GM12878 (cell line): ENCODE data around the gene CORO2B. TPM values are rescaled to one million over a fixed set of nuclear protein-coding genes. Genes with fewer than 3 reads are reported as not detected.

Experiments used
- ATAC-seq: fragments of 200-7000 bp; cut with Tn5 transposase; 3 replicates; pipeline ENCODE4 v1.9.1; 2020; ENCODE audit warnings: mild to moderate bottlenecking, moderate library complexity
- BruUV-seq: library from RNA; stranded (reverse); fragments of 400-500 nt; replicated peaks from 2 replicates; lab custom pipeline; 2021; lab: Mats Ljungman, UMichigan
- CTCF ChIA-PET: fragments of 300-600 bp; sonication (Branson Sonifier 250); formaldehyde crosslinking; extraction: SDS; loops from one replicate; lab custom pipeline; 2021; ENCODE audit warnings: inconsistent platforms; lab: Yijun Ruan, JAX
- POLR2A ChIA-PET: fragments of 350-600 bp; formaldehyde crosslinking; extraction: SDS; loops from one replicate; lab custom pipeline; 2021; ENCODE audit warnings: inconsistent platforms; lab: Charles Lee
- RAD21 ChIA-PET: fragments of 300-600 bp; sonication (Branson Sonifier 250); formaldehyde crosslinking; loops from one replicate; lab custom pipeline; 2023; ENCODE audit warnings: antibody characterized with exemption; ENCODE audit not compliant: unreplicated experiment; lab: Charles Lee
- SMC1A ChIA-PET: fragments of 300-600 bp; sonication (Branson Sonifier 250); formaldehyde crosslinking; loops from one replicate; lab custom pipeline; 2023; ENCODE audit not compliant: unreplicated experiment, uncharacterized antibody; lab: Charles Lee
- DNase-seq: peaks from one replicate; pipeline ENCODE4 v3.0.0-alpha.2; 2011; ENCODE audit warnings: low read depth, low spot score
- FAIRE-seq: peaks from 3 replicates; lab custom pipeline; 2011; peaks lifted over from hg19 to GRCh38; lab: Jason Lieb, UNC
- H2AFZ ChIP-seq: 2 replicates; pipeline ENCODE4 v1.6.0; 2011; ENCODE audit warnings: low read depth, low read length, control low read depth; ENCODE audit not compliant: control insufficient read depth
- H3K27ac ChIP-seq: 2 replicates; pipeline ENCODE4 v1.5.1; 2011; ENCODE audit warnings: control low read depth; ENCODE audit not compliant: control insufficient read depth, insufficient read depth
- H3K27me3 ChIP-seq, 2 experiments: replicated peaks in 1 of 2; 2 replicates each; pipeline versions ENCODE4 v1.6.0 to v1.6.1; 2011; ENCODE audit warnings: low read length in 1 of 2; ENCODE audit not compliant: control insufficient read depth in 2 of 2, insufficient read depth in 2 of 2
- H3K36me3 ChIP-seq, 2 experiments: 2 replicates each; pipeline ENCODE4 v1.5.1; 2011; ENCODE audit warnings: low read length in 1 of 2; ENCODE audit not compliant: control insufficient read depth in 2 of 2, insufficient read depth in 2 of 2
- H3K4me1 ChIP-seq: 2 replicates; pipeline ENCODE4 v1.6.1; 2011; ENCODE audit warnings: mild to moderate bottlenecking, low read length, moderate library complexity, mixed read lengths; ENCODE audit not compliant: control insufficient read depth, insufficient read depth
- H3K4me2 ChIP-seq: 2 replicates; pipeline ENCODE4 v1.6.0; 2011; ENCODE audit warnings: control low read depth; ENCODE audit not compliant: control insufficient read depth, insufficient read depth
- H3K4me3 ChIP-seq: fragments of 200-600 bp; sonication (generic); 2 replicates; pipeline ENCODE4 v1.5.1; 2016
- H3K79me2 ChIP-seq: 2 replicates; pipeline ENCODE4 v1.6.0; 2011; ENCODE audit warnings: low read length; ENCODE audit not compliant: control insufficient read depth, insufficient read depth
- H3K9ac ChIP-seq: 2 replicates; pipeline ENCODE4 v1.8.0; 2011; ENCODE audit warnings: low read length, control low read depth, mixed read lengths; ENCODE audit not compliant: control insufficient read depth, insufficient read depth
- H3K9me3 ChIP-seq: replicated peaks from 3 replicates; pipeline ENCODE4 v1.5.1; 2011; ENCODE audit warnings: mild to moderate bottlenecking, low read length; ENCODE audit not compliant: control insufficient read depth, insufficient read depth
- H4K20me1 ChIP-seq: 2 replicates; pipeline ENCODE4 v1.6.0; 2011; ENCODE audit not compliant: control insufficient read depth, insufficient read depth
- JUND ChIP-seq: IDR thresholded peaks from 2 replicates; pipeline ENCODE4 v1.6.1; 2012; ENCODE audit warnings: low read depth, mild to moderate bottlenecking, low read length, improper control_type of control experiment, moderate library complexity
- KLF5 ChIP-seq: fragments of 450-650 bp; IDR thresholded peaks from 2 replicates; pipeline ENCODE4 v1.6.1; 2014; ENCODE audit warnings: mild to moderate bottlenecking; ENCODE audit not compliant: partially characterized antibody
- SMAD1 ChIP-seq: fragments of 450-650 bp; IDR thresholded peaks from 2 replicates; pipeline ENCODE4 v1.6.1; 2018; ENCODE audit warnings: mild to moderate bottlenecking, low read depth; ENCODE audit not compliant: partially characterized antibody
- SMC3 ChIP-seq: IDR thresholded peaks from 2 replicates; pipeline ENCODE4 v1.6.1; 2011; ENCODE audit warnings: low read length, improper control_type of control experiment, borderline replicate concordance
- SRF ChIP-seq, 2 experiments: IDR thresholded peaks; 2 replicates each; pipeline ENCODE4 v1.6.1; 2011; ENCODE audit warnings: low read depth in 2 of 2, low read length in 2 of 2, mild to moderate bottlenecking in 1 of 2, moderate library complexity in 1 of 2
- ZBED1 ChIP-seq: IDR thresholded peaks from 2 replicates; pipeline ENCODE4 v1.6.1; 2016; ENCODE audit warnings: borderline replicate concordance
- WGBS: methylation state at CpG from one replicate; pipeline ENCODE4 v1.1.6; 2016; ENCODE audit warnings: low lambda C conversion rate; ENCODE audit not compliant: insufficient replicate concordance, insufficient coverage; ENCODE audit errors: missing lambda C conversion rate; 5-methylcytosine and 5-hydroxymethylcytosine counted together
- in situ Hi-C: fragments of 300-500 bp; cut with MboI; formaldehyde crosslinking; loops from 9 replicates; pipeline ENCODE4 v1.14.3; 2018; ENCODE audit warnings: mixed read lengths
- intact Hi-C: fragments of 100-400 bp; cut with micrococcal nuclease; formaldehyde crosslinking; loops from one replicate; pipeline ENCODE4 v1.14.2; 2022; ENCODE audit not compliant: unreplicated experiment
- polyA plus RNA-seq, 11 experiments: library from polyadenylated mRNA; depleted of rRNA in 4 of 11; unstranded in 6 of 11; stranded (reverse) in 5 of 11; fragments of >200 nt; fragmentation: Nextera tagmentation in 4 of 11; fragmentation: Illumina TruSeq in 1 of 11; extraction: Ambion mirVana in 4 of 11; extraction: Trizol in 1 of 11; gene quantifications; 1 replicate in 1 of 11; 2 replicates in 10 of 11; pipeline versions ENCODE4 v1.2.1 to v1.2.3, GENCODE V29; 2011 to 2016; ENCODE audit warnings: inconsistent platforms in 2 of 11, missing spikeins in 2 of 11, low read depth in 1 of 11
- total RNA-seq, 4 experiments: library from RNA; depleted of rRNA in 3 of 4; stranded (reverse); fragments of >200 nt in 3 of 4; fragmentation: Illumina TruSeq in 1 of 4; extraction: Trizol in 1 of 4; gene quantifications; 2 replicates each; pipeline versions ENCODE4 v1.2.1 to v1.2.3, GENCODE V29; 2013 to 2021
- TF ChIP-seq, protein P1 (sequence below): fragments of 450-650 bp; IDR thresholded peaks from 2 replicates; pipeline ENCODE4 v1.6.1; 2017; ENCODE audit warnings: low read depth, mild to moderate bottlenecking, moderate library complexity
- TF ChIP-seq, protein P2 (sequence below): fragments of 450-650 bp; IDR thresholded peaks from 2 replicates; pipeline ENCODE4 v1.6.1; 2017; ENCODE audit warnings: mild to moderate bottlenecking, low read depth, inconsistent platforms; ENCODE audit not compliant: poor library complexity, severe bottlenecking
- TF ChIP-seq, protein P3 (sequence below): fragments of 450-650 bp; IDR thresholded peaks from 2 replicates; pipeline ENCODE4 v1.6.1; 2016; ENCODE audit warnings: mild to moderate bottlenecking, moderate library complexity, borderline replicate concordance
- TF ChIP-seq, protein P4 (sequence below): fragments of 450-650 bp; IDR thresholded peaks from 2 replicates; pipeline ENCODE4 v1.6.1; 2017; ENCODE audit warnings: mild to moderate bottlenecking, moderate library complexity

Gene CORO2B
- total and polyA plus RNA-seq, 10 of the 15 experiments (the other 5 are each of a cell fraction or from before 2014, with no cell fraction given), result 0.05 to 0.73 (median 0.13) TPM; not detected in 4

DNA sequence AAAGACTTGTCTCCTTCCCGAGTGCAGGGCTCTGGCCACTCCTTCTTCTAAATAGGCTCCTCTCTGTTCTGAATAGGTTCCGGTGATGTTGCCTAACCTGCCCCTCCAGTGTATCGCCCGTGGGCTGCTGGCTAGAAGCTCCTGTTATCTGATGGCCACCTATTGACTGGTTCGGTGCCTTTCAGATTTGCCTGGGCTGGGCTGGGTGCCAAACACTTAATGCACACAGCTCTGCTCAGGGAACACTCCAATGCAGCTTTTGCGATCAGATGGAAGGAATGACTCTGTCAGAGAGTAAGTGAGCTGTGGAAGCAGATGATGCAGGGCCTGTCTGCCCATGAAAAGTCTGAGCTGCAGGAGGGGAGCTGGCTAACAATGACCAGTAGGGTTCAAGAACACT lies 112.9 kb downstream of the CORO2B start (continued):
- no peak for TF ChIP-seq JUND
- TF ChIP-seq, protein P1, sequence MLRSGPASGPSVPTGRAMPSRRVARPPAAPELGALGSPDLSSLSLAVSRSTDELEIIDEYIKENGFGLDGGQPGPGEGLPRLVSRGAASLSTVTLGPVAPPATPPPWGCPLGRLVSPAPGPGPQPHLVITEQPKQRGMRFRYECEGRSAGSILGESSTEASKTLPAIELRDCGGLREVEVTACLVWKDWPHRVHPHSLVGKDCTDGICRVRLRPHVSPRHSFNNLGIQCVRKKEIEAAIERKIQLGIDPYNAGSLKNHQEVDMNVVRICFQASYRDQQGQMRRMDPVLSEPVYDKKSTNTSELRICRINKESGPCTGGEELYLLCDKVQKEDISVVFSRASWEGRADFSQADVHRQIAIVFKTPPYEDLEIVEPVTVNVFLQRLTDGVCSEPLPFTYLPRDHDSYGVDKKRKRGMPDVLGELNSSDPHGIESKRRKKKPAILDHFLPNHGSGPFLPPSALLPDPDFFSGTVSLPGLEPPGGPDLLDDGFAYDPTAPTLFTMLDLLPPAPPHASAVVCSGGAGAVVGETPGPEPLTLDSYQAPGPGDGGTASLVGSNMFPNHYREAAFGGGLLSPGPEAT, result no peak

DNA sequence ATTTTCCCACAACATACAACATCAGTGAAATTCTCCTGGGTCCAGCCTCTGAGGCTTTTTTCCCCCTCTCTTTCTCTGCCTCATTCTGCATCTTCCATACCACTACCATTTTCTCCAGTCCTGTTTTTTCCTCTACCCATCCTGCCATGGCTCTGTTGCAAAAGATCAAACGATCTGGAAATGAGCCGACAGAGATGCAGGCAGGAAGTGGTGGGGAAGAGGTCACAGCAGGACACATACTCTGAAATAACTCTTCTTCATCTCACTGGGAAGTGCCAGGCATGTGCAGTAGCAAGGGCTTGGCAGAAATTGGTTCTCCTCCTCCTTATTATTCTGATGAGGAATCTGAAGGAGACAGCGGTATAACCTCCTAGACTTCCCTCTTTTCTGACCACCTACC lies 114.3 kb downstream of the CORO2B start:
- no peaks in the 10 kb centered on the region for H3K36me3 ChIP-seq
- H3K4me3 ChIP-seq, result no peak overlapping the region
- WGBS, result 0% methylated on average over 3 of the region's 3 CpGs
- H4K20me1 ChIP-seq, result no peaks in the 10 kb centered on the region
- TF ChIP-seq, protein P2, sequence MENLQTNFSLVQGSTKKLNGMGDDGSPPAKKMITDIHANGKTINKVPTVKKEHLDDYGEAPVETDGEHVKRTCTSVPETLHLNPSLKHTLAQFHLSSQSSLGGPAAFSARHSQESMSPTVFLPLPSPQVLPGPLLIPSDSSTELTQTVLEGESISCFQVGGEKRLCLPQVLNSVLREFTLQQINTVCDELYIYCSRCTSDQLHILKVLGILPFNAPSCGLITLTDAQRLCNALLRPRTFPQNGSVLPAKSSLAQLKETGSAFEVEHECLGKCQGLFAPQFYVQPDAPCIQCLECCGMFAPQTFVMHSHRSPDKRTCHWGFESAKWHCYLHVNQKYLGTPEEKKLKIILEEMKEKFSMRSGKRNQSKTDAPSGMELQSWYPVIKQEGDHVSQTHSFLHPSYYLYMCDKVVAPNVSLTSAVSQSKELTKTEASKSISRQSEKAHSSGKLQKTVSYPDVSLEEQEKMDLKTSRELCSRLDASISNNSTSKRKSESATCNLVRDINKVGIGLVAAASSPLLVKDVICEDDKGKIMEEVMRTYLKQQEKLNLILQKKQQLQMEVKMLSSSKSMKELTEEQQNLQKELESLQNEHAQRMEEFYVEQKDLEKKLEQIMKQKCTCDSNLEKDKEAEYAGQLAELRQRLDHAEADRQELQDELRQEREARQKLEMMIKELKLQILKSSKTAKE, result no peak
- no peak for TF ChIP-seq KLF5
- no peak for TF ChIP-seq ZBED1
- TF ChIP-seq, protein P3, sequence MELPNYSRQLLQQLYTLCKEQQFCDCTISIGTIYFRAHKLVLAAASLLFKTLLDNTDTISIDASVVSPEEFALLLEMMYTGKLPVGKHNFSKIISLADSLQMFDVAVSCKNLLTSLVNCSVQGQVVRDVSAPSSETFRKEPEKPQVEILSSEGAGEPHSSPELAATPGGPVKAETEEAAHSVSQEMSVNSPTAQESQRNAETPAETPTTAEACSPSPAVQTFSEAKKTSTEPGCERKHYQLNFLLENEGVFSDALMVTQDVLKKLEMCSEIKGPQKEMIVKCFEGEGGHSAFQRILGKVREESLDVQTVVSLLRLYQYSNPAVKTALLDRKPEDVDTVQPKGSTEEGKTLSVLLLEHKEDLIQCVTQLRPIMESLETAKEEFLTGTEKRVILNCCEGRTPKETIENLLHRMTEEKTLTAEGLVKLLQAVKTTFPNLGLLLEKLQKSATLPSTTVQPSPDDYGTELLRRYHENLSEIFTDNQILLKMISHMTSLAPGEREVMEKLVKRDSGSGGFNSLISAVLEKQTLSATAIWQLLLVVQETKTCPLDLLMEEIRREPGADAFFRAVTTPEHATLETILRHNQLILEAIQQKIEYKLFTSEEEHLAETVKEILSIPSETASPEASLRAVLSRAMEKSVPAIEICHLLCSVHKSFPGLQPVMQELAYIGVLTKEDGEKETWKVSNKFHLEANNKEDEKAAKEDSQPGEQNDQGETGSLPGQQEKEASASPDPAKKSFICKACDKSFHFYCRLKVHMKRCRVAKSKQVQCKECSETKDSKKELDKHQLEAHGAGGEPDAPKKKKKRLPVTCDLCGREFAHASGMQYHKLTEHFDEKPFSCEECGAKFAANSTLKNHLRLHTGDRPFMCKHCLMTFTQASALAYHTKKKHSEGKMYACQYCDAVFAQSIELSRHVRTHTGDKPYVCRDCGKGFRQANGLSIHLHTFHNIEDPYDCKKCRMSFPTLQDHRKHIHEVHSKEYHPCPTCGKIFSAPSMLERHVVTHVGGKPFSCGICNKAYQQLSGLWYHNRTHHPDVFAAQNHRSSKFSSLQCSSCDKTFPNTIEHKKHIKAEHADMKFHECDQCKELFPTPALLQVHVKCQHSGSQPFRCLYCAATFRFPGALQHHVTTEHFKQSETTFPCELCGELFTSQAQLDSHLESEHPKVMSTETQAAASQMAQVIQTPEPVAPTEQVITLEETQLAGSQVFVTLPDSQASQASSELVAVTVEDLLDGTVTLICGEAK, result no peak
- no peak for TF ChIP-seq SMC3
- no peak for TF ChIP-seq SMAD1
- TF ChIP-seq SRF (IDR thresholded peaks at IDR 0.05; ENCODE audit: low read depth in 2 of 2, low read length in 2 of 2), result no peak
- TF ChIP-seq, protein P4, sequence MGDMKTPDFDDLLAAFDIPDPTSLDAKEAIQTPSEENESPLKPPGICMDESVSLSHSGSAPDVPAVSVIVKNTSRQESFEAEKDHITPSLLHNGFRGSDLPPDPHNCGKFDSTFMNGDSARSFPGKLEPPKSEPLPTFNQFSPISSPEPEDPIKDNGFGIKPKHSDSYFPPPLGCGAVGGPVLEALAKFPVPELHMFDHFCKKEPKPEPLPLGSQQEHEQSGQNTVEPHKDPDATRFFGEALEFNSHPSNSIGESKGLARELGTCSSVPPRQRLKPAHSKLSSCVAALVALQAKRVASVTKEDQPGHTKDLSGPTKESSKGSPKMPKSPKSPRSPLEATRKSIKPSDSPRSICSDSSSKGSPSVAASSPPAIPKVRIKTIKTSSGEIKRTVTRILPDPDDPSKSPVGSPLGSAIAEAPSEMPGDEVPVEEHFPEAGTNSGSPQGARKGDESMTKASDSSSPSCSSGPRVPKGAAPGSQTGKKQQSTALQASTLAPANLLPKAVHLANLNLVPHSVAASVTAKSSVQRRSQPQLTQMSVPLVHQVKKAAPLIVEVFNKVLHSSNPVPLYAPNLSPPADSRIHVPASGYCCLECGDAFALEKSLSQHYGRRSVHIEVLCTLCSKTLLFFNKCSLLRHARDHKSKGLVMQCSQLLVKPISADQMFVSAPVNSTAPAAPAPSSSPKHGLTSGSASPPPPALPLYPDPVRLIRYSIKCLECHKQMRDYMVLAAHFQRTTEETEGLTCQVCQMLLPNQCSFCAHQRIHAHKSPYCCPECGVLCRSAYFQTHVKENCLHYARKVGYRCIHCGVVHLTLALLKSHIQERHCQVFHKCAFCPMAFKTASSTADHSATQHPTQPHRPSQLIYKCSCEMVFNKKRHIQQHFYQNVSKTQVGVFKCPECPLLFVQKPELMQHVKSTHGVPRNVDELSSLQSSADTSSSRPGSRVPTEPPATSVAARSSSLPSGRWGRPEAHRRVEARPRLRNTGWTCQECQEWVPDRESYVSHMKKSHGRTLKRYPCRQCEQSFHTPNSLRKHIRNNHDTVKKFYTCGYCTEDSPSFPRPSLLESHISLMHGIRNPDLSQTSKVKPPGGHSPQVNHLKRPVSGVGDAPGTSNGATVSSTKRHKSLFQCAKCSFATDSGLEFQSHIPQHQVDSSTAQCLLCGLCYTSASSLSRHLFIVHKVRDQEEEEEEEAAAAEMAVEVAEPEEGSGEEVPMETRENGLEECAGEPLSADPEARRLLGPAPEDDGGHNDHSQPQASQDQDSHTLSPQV, result no peak
- TF ChIP-seq, all 136 proteins: peak for 0
- Histone ChIP-seq H3K9ac (no peak overlapping the region), H3K4me1 (no peaks in the 10 kb centered on the region), H3K79me2 (no peaks in the 10 kb centered on the region), H3K27ac (no peak overlapping the region), H3K9me3 (no peaks in the 10 kb centered on the region), H3K27me3 (peaks cover 0 to 1% of the 10 kb centered on the region in 2 experiments; a peak in 3 of 4 replicates), H2AFZ (no peak overlapping the region), H3K4me2 (no peak overlapping the region)
- intact Hi-C loops, result no loop called here
- ATAC-seq, result no peak
- ChIA-PET CTCF (interaction anchor here (1.5 kb wide), 1 partner anchor 19 kb away, joined by 7 read pairs; no protein-coding TSS in a partner anchor), SMC1A (no interaction called here), POLR2A (no interaction called here), RAD21 (no interaction called here)
- BruUV-seq, result no TSS peak
- DNase-seq, result no peak
- in situ Hi-C loops, result no loop called here
- FAIRE-seq, result no peak
